IMR-90 (cell line): Measurements from ENCODE around the gene UBD. TPM values are rescaled to one million over a fixed set of nuclear protein-coding genes. Genes with fewer than 3 reads are reported as not detected.

ENCODE experiments used
- ATAC-seq: fragments of 200-7000 bp; cut with Tn5 transposase; 2 replicates; pipeline ENCODE4 v1.9.1; 2020; ENCODE audit warnings: low read depth, mild to moderate bottlenecking, moderate library complexity
- BruUV-seq: library from RNA; stranded (reverse); fragments of 400-500 nt; replicated peaks from 2 replicates; lab custom pipeline; 2021; lab: Mats Ljungman, UMichigan
- CTCF ChIA-PET: fragments of 300-600 bp; formaldehyde crosslinking; extraction: SDS; loops from one replicate; lab custom pipeline; 2021; ENCODE audit warnings: antibody characterized with exemption; lab: Yijun Ruan, JAX
- POLR2A ChIA-PET: fragments of 300-600 bp; sonication (Branson Sonifier 250); formaldehyde crosslinking; loops from one replicate; lab custom pipeline; 2022; ENCODE audit warnings: antibody characterized with exemption; ENCODE audit not compliant: unreplicated experiment; lab: Charles Lee
- DNase-seq: peaks from one replicate; pipeline ENCODE4 v3.0.0; 2013
- H2AFZ ChIP-seq: replicated peaks from 2 replicates; pipeline ENCODE3; 2013; ENCODE audit warnings: low read length, mild to moderate bottlenecking; ENCODE audit not compliant: poor library complexity
- H2AK5ac ChIP-seq: 2 replicates; pipeline ENCODE4 v1.6.1; 2013; ENCODE audit warnings: low read depth, low read length, inconsistent platforms
- H2AK9ac ChIP-seq: replicated peaks from 2 replicates; pipeline ENCODE3; 2013; ENCODE audit warnings: mild to moderate bottlenecking, low read depth, low read length, moderate library complexity; ENCODE audit not compliant: poor library complexity
- H2BK120ac ChIP-seq: 2 replicates; pipeline ENCODE4 v1.6.1; 2013; ENCODE audit warnings: low read depth, low read length, inconsistent platforms
- H2BK15ac ChIP-seq: 3 replicates; pipeline ENCODE4 v1.6.1; 2013; ENCODE audit warnings: low read depth, low read length, inconsistent platforms
- H2BK20ac ChIP-seq: 2 replicates; pipeline ENCODE4 v1.6.1; 2013; ENCODE audit warnings: low read depth, mild to moderate bottlenecking, inconsistent platforms, low read length, moderate library complexity
- H2BK5ac ChIP-seq: 2 replicates; pipeline ENCODE4 v1.6.1; 2013; ENCODE audit warnings: mild to moderate bottlenecking, low read depth, low read length, inconsistent platforms; ENCODE audit not compliant: poor library complexity, severe bottlenecking
- H3K14ac ChIP-seq: replicated peaks from 2 replicates; pipeline ENCODE4 v1.6.1; 2013; ENCODE audit warnings: low read depth, low read length, inconsistent platforms
- H3K18ac ChIP-seq: 2 replicates; pipeline ENCODE4 v1.6.1; 2013; ENCODE audit warnings: low read depth, low read length, control low read depth
- H3K23ac ChIP-seq: 2 replicates; pipeline ENCODE4 v1.6.1; 2013; ENCODE audit warnings: low read depth, low read length, inconsistent platforms
- H3K27ac ChIP-seq: 2 replicates; pipeline ENCODE4 v1.5.1; 2013; ENCODE audit warnings: mild to moderate bottlenecking, control low read depth, low read length; ENCODE audit not compliant: insufficient read depth
- H3K27me3 ChIP-seq: 2 replicates; pipeline ENCODE4 v1.6.1; 2013; ENCODE audit warnings: low read length; ENCODE audit not compliant: control insufficient read depth, insufficient read depth
- H3K36me3 ChIP-seq: 2 replicates; pipeline ENCODE4 v1.6.1; 2013; ENCODE audit warnings: low read length, mixed read lengths; ENCODE audit not compliant: control insufficient read depth, insufficient read depth
- H3K4ac ChIP-seq: 2 replicates; pipeline ENCODE4 v1.6.1; 2013; ENCODE audit warnings: low read depth, low read length, inconsistent platforms
- H3K4me1 ChIP-seq: 2 replicates; pipeline ENCODE4 v1.6.1; 2013; ENCODE audit warnings: low read length, mixed read lengths; ENCODE audit not compliant: control insufficient read depth, insufficient read depth
- H3K4me2 ChIP-seq: 2 replicates; pipeline ENCODE4 v1.6.1; 2013; ENCODE audit warnings: low read depth, mild to moderate bottlenecking, control low read depth, low read length, moderate library complexity
- H3K4me3 ChIP-seq: 2 replicates; pipeline ENCODE4 v1.5.1; 2013; ENCODE audit warnings: low read depth, mild to moderate bottlenecking, control low read depth, low read length, moderate library complexity; ENCODE audit not compliant: insufficient read depth
- H3K56ac ChIP-seq: 2 replicates; pipeline ENCODE4 v1.6.1; 2013; ENCODE audit warnings: low read length, inconsistent platforms; ENCODE audit not compliant: insufficient read depth; ENCODE audit errors: extremely low read depth
- H3K79me1 ChIP-seq, 2 experiments: 2 replicates each; pipeline ENCODE4 v1.6.1; 2013; ENCODE audit warnings: low read length in 2 of 2, inconsistent platforms in 1 of 2, low read depth in 1 of 2
- H3K9ac ChIP-seq: 2 replicates; pipeline ENCODE4 v1.6.1; 2013; ENCODE audit warnings: low read depth, low read length, control low read depth
- H3K9me1 ChIP-seq: 2 replicates; pipeline ENCODE4 v1.6.1; 2013; ENCODE audit warnings: low read length, inconsistent platforms; ENCODE audit not compliant: insufficient read depth
- H3K9me3 ChIP-seq: 2 replicates; pipeline ENCODE4 v1.6.1; 2013; ENCODE audit warnings: low read length; ENCODE audit not compliant: control insufficient read depth, insufficient read depth
- H4K20me1 ChIP-seq: 2 replicates; pipeline ENCODE4 v1.6.1; 2013; ENCODE audit warnings: low read length, inconsistent platforms; ENCODE audit not compliant: insufficient read depth
- H4K5ac ChIP-seq: 2 replicates; pipeline ENCODE4 v1.6.1; 2013; ENCODE audit warnings: mild to moderate bottlenecking, low read depth, low read length, control low read depth
- H4K8ac ChIP-seq, 2 experiments: 2 replicates each; pipeline ENCODE4 v1.6.1; 2013; ENCODE audit warnings: low read depth in 2 of 2, low read length in 2 of 2, control low read depth in 1 of 2, inconsistent platforms in 1 of 2
- H4K91ac ChIP-seq: 2 replicates; pipeline ENCODE4 v1.6.1; 2013; ENCODE audit warnings: low read depth, low read length, inconsistent platforms; ENCODE audit not compliant: insufficient read depth
- CHD1 ChIP-seq: IDR thresholded peaks from 2 replicates; pipeline ENCODE4 v1.6.1; 2012; ENCODE audit warnings: low read depth, low read length, improper control_type of control experiment
- FOS ChIP-seq: fragments of 150-350 bp; IDR thresholded peaks from 2 replicates; pipeline ENCODE4 v1.6.1; 2016; ENCODE audit warnings: low read depth, low read length
- MAFK ChIP-seq: IDR thresholded peaks from 2 replicates; pipeline ENCODE4 v1.6.1; 2012; ENCODE audit warnings: low read depth, low read length, improper control_type of control experiment
- MAZ ChIP-seq: IDR thresholded peaks from 2 replicates; pipeline ENCODE4 v1.6.1; 2012; ENCODE audit warnings: low read depth, mild to moderate bottlenecking, low read length, improper control_type of control experiment, moderate library complexity, borderline replicate concordance
- MXI1 ChIP-seq: IDR thresholded peaks from 2 replicates; pipeline ENCODE4 v1.6.1; 2012; ENCODE audit warnings: low read depth, mild to moderate bottlenecking, low read length, moderate library complexity, borderline replicate concordance
- POLR2A ChIP-seq: IDR thresholded peaks from 2 replicates; pipeline ENCODE4 v1.6.1; 2012; ENCODE audit warnings: mild to moderate bottlenecking, low read depth, low read length
- RAD21 ChIP-seq: IDR thresholded peaks from 2 replicates; pipeline ENCODE4 v1.6.1; 2012; ENCODE audit warnings: low read length, improper control_type of control experiment
- RCOR1 ChIP-seq: IDR thresholded peaks from 2 replicates; pipeline ENCODE4 v1.6.1; 2012; ENCODE audit warnings: mild to moderate bottlenecking, low read length, improper control_type of control experiment; ENCODE audit not compliant: insufficient replicate concordance
- SMC3 ChIP-seq: fragments of 150-350 bp; IDR thresholded peaks from 2 replicates; pipeline ENCODE4 v1.6.1; 2016; ENCODE audit warnings: low read depth, mild to moderate bottlenecking, antibody characterized with exemption, low read length, moderate library complexity
- WGBS, 2 experiments: methylation state at CpG; one replicate each; pipeline versions ENCODE4 v1.1.5 to v1.1.7; 2013; ENCODE audit warnings: missing lambda C conversion rate in 2 of 2; ENCODE audit not compliant: insufficient read length in 1 of 2; ENCODE audit errors: extremely low coverage in 2 of 2; 5-methylcytosine and 5-hydroxymethylcytosine counted together
- dilution Hi-C: fragments of 300-500 bp; cut with HindIII; formaldehyde crosslinking; loops from one replicate; pipeline ENCODE4 v1.14.3; 2018; ENCODE audit warnings: low sequenced_read_pairs; ENCODE audit not compliant: unreplicated experiment
- in situ Hi-C: fragments of 300-500 bp; cut with MboI; formaldehyde crosslinking; loops from 3 replicates; pipeline ENCODE4 v1.14.3; 2019; ENCODE audit warnings: low sequenced_read_pairs, inconsistent platforms, mixed read lengths
- intact Hi-C: fragments of 100-400 bp; cut with micrococcal nuclease; formaldehyde crosslinking; loops from 2 replicates; pipeline ENCODE4 v1.10.0; 2022
- polyA plus RNA-seq, 3 experiments: library from polyadenylated mRNA; depleted of rRNA; stranded (reverse); fragments of >200 nt; gene quantifications; 2 replicates each; pipeline ENCODE4 v1.2.3, GENCODE V29; 2012; ENCODE audit warnings: low replicate concordance in 1 of 3
- total RNA-seq: library from RNA; depleted of rRNA; stranded (reverse); fragments of >200 nt; gene quantifications from 2 replicates; pipeline ENCODE4 v1.2.3, GENCODE V29; 2012
- TF ChIP-seq, protein P1 (sequence below): conservative IDR thresholded peaks from 2 replicates; pipeline ENCODE4 v1.5.1; 2012; ENCODE audit warnings: mild to moderate bottlenecking, low read depth, low read length, improper control_type of control experiment
- TF ChIP-seq, protein P2 (sequence below): fragments of 150-350 bp; IDR thresholded peaks from 2 replicates; pipeline ENCODE4 v1.6.1; 2017; ENCODE audit warnings: mild to moderate bottlenecking, antibody characterized with exemption, low read length, low read depth

The UBD gene
- total and polyA plus RNA-seq, 2 of the 4 experiments (the other 2 are of a cell fraction), result not detected

DNA sequence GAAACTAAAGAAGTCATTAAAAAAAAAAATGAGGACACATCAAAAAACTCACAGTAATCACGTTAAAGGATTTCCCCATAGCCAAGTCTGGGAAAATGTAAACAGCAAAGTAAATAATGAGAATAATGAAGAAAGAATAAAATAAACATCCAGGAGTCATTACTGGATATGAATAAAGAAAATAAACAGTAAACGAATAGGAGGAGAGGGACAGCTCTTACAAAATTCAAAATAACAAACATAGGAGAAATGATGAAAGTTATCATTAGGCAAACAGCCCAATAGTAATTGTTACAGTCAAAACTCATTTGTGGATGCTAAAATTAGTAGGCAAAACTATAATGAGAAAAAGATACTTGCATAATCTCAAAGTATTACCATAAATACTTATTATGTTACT lies 8.0 kb upstream of the UBD start:
- H4K8ac ChIP-seq, result no peak overlapping the region
- no peaks in the 10 kb centered on the region for H3K9me1 ChIP-seq
- no peak overlapping the region for H3K4me3 ChIP-seq
- ATAC-seq (no peak), DNase-seq (no peak)
- H2BK15ac ChIP-seq, result no peak overlapping the region
- no peak overlapping the region for H2BK20ac ChIP-seq
- intact Hi-C loops (no loop called here), dilution Hi-C loops (no loop called here), in situ Hi-C loops (no loop called here)
- no peak overlapping the region for H3K18ac ChIP-seq
- no CpG with 5 or more reads among the region's 2 CpGs for WGBS, 2 experiments
- H3K27me3 ChIP-seq, result no peaks in the 10 kb centered on the region
- H2AFZ ChIP-seq, result no peak overlapping the region
- no peak overlapping the region for H2BK120ac ChIP-seq
- no peaks in the 10 kb centered on the region for H3K36me3 ChIP-seq
- H3K4me1 ChIP-seq, result no peaks in the 10 kb centered on the region
- no peak overlapping the region for H3K14ac ChIP-seq
- no peaks in the 10 kb centered on the region for H4K20me1 ChIP-seq
- no peak overlapping the region for H3K23ac ChIP-seq
- ChIA-PET CTCF (no interaction called here), POLR2A (no interaction called here)
- no peaks in the 10 kb centered on the region for H3K79me1 ChIP-seq
- H3K4ac ChIP-seq, result no peak overlapping the region
- no peak overlapping the region for H3K9ac ChIP-seq
- no peak overlapping the region for H4K5ac ChIP-seq
- no TSS peak for BruUV-seq
- no peak overlapping the region for H2AK9ac ChIP-seq
- no peak overlapping the region for H3K27ac ChIP-seq
- no peak for TF ChIP-seq MAZ
- no peak for TF ChIP-seq RAD21
- TF ChIP-seq, protein P1, sequence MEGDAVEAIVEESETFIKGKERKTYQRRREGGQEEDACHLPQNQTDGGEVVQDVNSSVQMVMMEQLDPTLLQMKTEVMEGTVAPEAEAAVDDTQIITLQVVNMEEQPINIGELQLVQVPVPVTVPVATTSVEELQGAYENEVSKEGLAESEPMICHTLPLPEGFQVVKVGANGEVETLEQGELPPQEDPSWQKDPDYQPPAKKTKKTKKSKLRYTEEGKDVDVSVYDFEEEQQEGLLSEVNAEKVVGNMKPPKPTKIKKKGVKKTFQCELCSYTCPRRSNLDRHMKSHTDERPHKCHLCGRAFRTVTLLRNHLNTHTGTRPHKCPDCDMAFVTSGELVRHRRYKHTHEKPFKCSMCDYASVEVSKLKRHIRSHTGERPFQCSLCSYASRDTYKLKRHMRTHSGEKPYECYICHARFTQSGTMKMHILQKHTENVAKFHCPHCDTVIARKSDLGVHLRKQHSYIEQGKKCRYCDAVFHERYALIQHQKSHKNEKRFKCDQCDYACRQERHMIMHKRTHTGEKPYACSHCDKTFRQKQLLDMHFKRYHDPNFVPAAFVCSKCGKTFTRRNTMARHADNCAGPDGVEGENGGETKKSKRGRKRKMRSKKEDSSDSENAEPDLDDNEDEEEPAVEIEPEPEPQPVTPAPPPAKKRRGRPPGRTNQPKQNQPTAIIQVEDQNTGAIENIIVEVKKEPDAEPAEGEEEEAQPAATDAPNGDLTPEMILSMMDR, result no peak
- TF ChIP-seq, protein P2, sequence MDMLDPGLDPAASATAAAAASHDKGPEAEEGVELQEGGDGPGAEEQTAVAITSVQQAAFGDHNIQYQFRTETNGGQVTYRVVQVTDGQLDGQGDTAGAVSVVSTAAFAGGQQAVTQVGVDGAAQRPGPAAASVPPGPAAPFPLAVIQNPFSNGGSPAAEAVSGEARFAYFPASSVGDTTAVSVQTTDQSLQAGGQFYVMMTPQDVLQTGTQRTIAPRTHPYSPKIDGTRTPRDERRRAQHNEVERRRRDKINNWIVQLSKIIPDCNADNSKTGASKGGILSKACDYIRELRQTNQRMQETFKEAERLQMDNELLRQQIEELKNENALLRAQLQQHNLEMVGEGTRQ, result no peak
- no peak for TF ChIP-seq MAFK
- no peak for TF ChIP-seq RCOR1
- no peak for TF ChIP-seq FOS
- TF ChIP-seq SMC3, result no peak
- no peak for TF ChIP-seq CHD1
- no peak for TF ChIP-seq MXI1
- no peak for TF ChIP-seq POLR2A
- no peak overlapping the region for H3K4me2 ChIP-seq
- no peak overlapping the region for H2BK5ac ChIP-seq
- no peak overlapping the region for H4K91ac ChIP-seq
- H2AK5ac ChIP-seq, result no peak overlapping the region
- no peak overlapping the region for H3K56ac ChIP-seq
- no peaks in the 10 kb centered on the region for H3K9me3 ChIP-seq
